GF-D8 (cell line): ENCODE data around the gene PFKFB3.

Experiments used
- DNase-seq: peaks from one replicate; lab custom pipeline; 2025; lab: John Stamatoyannopoulos, UW

The PFKFB3 gene

GRCh38 chr10:6300784-6301460, 98.2 kb downstream of the PFKFB3 start:
- DNase-seq = no peak

GRCh38 chr10:6301488-6302075, 98.8 kb downstream of the PFKFB3 start:
- DNase-seq = no peak
